GM21786 (cell line): ENCODE measurements around the gene LMAN2L.

ENCODE experiments used
- ATAC-seq: cut with Tn5 transposase; IDR thresholded peaks from one replicate; pipeline ENCODE4 v1.9.1; 2021; ENCODE audit not compliant: unreplicated experiment

Gene LMAN2L

GRCh38 chr2:96739633-96740428, at the start of gene LMAN2L:
Gene LMAN2L, minus strand, starts transcription at chr2:96740064. Its CDS starts 24 bp downstream, at chr2:96740040.
- peak; percentile 99 for ATAC-seq

GRCh38 chr2:96789245-96789617, 49.4 kb upstream of the LMAN2L start:
- ATAC-seq = no peak

GRCh38 chr2:96788442-96789244, 48.8 kb upstream of the LMAN2L start:
- no peak for ATAC-seq

- no peak for ATAC-seq
Measured at GRCh38 chr2:96787411-96787810, 47.5 kb upstream of the LMAN2L start.

GRCh38 chr2:96783388-96783787, 43.5 kb upstream of the LMAN2L start:
- ATAC-seq = no peak

GRCh38 chr2:96775160-96775559, 35.3 kb upstream of the LMAN2L start:
- ATAC-seq = no peak

- peak; percentile 38 for ATAC-seq
Measured at GRCh38 chr2:96773922-96774321, 34.1 kb upstream of the LMAN2L start.

GRCh38 chr2:96772903-96773671, 33.2 kb upstream of the LMAN2L start:
- ATAC-seq = peak; percentile 42

- no peak for ATAC-seq
Measured at GRCh38 chr2:96771796-96772618, 32.1 kb upstream of the LMAN2L start.

- ATAC-seq = no peak
Measured at GRCh38 chr2:96770442-96771202, 30.8 kb upstream of the LMAN2L start.

- no peak for ATAC-seq
Measured at GRCh38 chr2:96769814-96770213, 29.9 kb upstream of the LMAN2L start.

GRCh38 chr2:96768083-96768561, 28.3 kb upstream of the LMAN2L start:
- ATAC-seq = no peak

GRCh38 chr2:96767135-96767871, 27.4 kb upstream of the LMAN2L start:
- ATAC-seq = no peak

GRCh38 chr2:96764253-96764637, 24.4 kb upstream of the LMAN2L start:
- ATAC-seq = no peak

- no peak for ATAC-seq
Measured at GRCh38 chr2:96763511-96764252, 23.8 kb upstream of the LMAN2L start.

- ATAC-seq = no peak
Measured at GRCh38 chr2:96762529-96763311, 22.9 kb upstream of the LMAN2L start.

- ATAC-seq = no peak
Measured at GRCh38 chr2:96760986-96761832, 21.3 kb upstream of the LMAN2L start.
